GF-D8 (cell line): ENCODE measurements around the gene FICD.
"Not testable (repeated sequence)": the region's sequence is repeated elsewhere in the genome, so short reads cannot be mapped to it uniquely, and the experiment has no call there.

ENCODE experiments used
- DNase-seq: peaks from one replicate; lab custom pipeline; 2025; lab: John Stamatoyannopoulos, UW

Gene FICD

GRCh38 chr12:108514973-108515814 is at the start of gene FICD:
Gene FICD (plus strand): TSS chr12:108515277. CDS start chr12:108516973, 1,696 bp downstream.
- peak; percentile 93 for DNase-seq

- no peak for DNase-seq
Measured at GRCh38 chr12:108465417-108465816, 49.7 kb upstream of the FICD start.

- no peak for DNase-seq
Measured at GRCh38 chr12:108468196-108468968, 46.7 kb upstream of the FICD start.

GRCh38 chr12:108473400-108474055 is 41.5 kb upstream of the FICD start:
- no peak for DNase-seq

GRCh38 chr12:108475396-108475795 is 39.7 kb upstream of the FICD start:
- no peak for DNase-seq

GRCh38 chr12:108477055-108477880 is 37.8 kb upstream of the FICD start:
- no peak for DNase-seq

- no peak for DNase-seq
Measured at GRCh38 chr12:108477881-108478259, 37.2 kb upstream of the FICD start.

GRCh38 chr12:108478611-108479206 is 36.4 kb upstream of the FICD start:
- no peak for DNase-seq

GRCh38 chr12:108479364-108480070 is 35.6 kb upstream of the FICD start:
- DNase-seq, result no peak

GRCh38 chr12:108482717-108483212 is 32.3 kb upstream of the FICD start:
- DNase-seq, result no peak

- DNase-seq, result no peak
Measured at GRCh38 chr12:108483213-108484059, 31.6 kb upstream of the FICD start.

GRCh38 chr12:108484431-108484830 is 30.6 kb upstream of the FICD start:
- DNase-seq, result no peak

GRCh38 chr12:108484845-108485244 is 30.2 kb upstream of the FICD start:
- DNase-seq, result no peak

GRCh38 chr12:108485371-108485770 is 29.7 kb upstream of the FICD start:
- not testable (repeated sequence) for DNase-seq

- DNase-seq, result not testable (repeated sequence)
Measured at GRCh38 chr12:108487029-108487428, 28.0 kb upstream of the FICD start.

- DNase-seq, result no peak
Measured at GRCh38 chr12:108491256-108491655, 23.8 kb upstream of the FICD start.

GRCh38 chr12:108495054-108495453 is 20.0 kb upstream of the FICD start:
- no peak for DNase-seq

- no peak for DNase-seq
Measured at GRCh38 chr12:108495823-108496579, 19.1 kb upstream of the FICD start.

GRCh38 chr12:108498136-108498535 is 16.9 kb upstream of the FICD start:
- DNase-seq, result no peak
